HepG2 (cell line): ENCODE measurements around the gene IFI35. TPM values are rescaled to one million over a fixed set of nuclear protein-coding genes. Genes with fewer than 3 reads are reported as not detected.
A peak's percentile ranks its signal among the peaks of the same experiment; 100 is the strongest.

Experiments used
- ARID3A ChIP-seq: IDR thresholded peaks from 2 replicates; pipeline ENCODE4 v1.6.1; 2012; ENCODE audit warnings: low read depth, low read length, improper control_type of control experiment
- ATF7 ChIP-seq, 2 experiments: fragments of 450-650 bp in 1 of 2; sonication (generic) in 1 of 2; formaldehyde crosslinking in 1 of 2; IDR thresholded peaks; 2 replicates each; pipeline versions ENCODE4 v1.4.0 to v1.6.1; 2016 to 2020; ENCODE audit warnings: antibody characterized with exemption in 1 of 2, mild to moderate bottlenecking in 1 of 2, missing genetic modification reagents in 1 of 2
- BATF2 ChIP-seq: sonication (generic); formaldehyde crosslinking; IDR thresholded peaks from 2 replicates; pipeline ENCODE4 v1.8.0; 2022; ENCODE audit warnings: mild to moderate bottlenecking, missing genetic modification reagents, moderate library complexity
- CEBPG ChIP-seq: IDR thresholded peaks from 2 replicates; pipeline ENCODE4 v1.6.1; 2016
- CREB1 ChIP-seq, 2 experiments: fragments of 450-650 bp in 1 of 2; IDR thresholded peaks; 2 replicates each; pipeline ENCODE4 v1.6.1; 2016 to 2017; ENCODE audit warnings: control low read depth in 1 of 2, mild to moderate bottlenecking in 1 of 2, missing compliant biosample characterization in 1 of 2, missing genetic modification characterization in 1 of 2
- HNRNPL ChIP-seq: fragments of 200-400 bp; formaldehyde crosslinking; IDR thresholded peaks from 2 replicates; pipeline ENCODE4 v1.6.1; 2017; ENCODE audit warnings: mild to moderate bottlenecking, low read depth, low read length
- KDM5B ChIP-seq: sonication (generic); formaldehyde crosslinking; IDR thresholded peaks from 2 replicates; pipeline ENCODE4 v1.4.0; 2020; ENCODE audit warnings: missing genetic modification reagents, mild to moderate bottlenecking, borderline replicate concordance
- KLF13 ChIP-seq: sonication (generic); formaldehyde crosslinking; IDR thresholded peaks from 2 replicates; pipeline ENCODE4 v1.4.0; 2020; ENCODE audit warnings: mild to moderate bottlenecking, missing genetic modification reagents
- NR1H2 ChIP-seq: sonication (generic); formaldehyde crosslinking; IDR thresholded peaks from 2 replicates; pipeline ENCODE4 v1.8.1; 2022; ENCODE audit warnings: low read depth, missing genetic modification reagents, borderline replicate concordance
- PAF1 ChIP-seq: IDR thresholded peaks from 2 replicates; pipeline ENCODE4 v1.6.1; 2016; ENCODE audit warnings: missing genetic modification reagents, missing compliant biosample characterization
- PPARG ChIP-seq: conservative IDR thresholded peaks from 2 replicates; pipeline ENCODE4 v1.6.1; 2016; ENCODE audit warnings: missing biosample characterization, missing genetic modification reagents
- RBM39 ChIP-seq: fragments of 200-400 bp; formaldehyde crosslinking; IDR thresholded peaks from one replicate; pipeline ENCODE4 v1.6.1; 2018; ENCODE audit warnings: antibody characterized with exemption, mild to moderate bottlenecking, low read depth, low read length; ENCODE audit not compliant: poor library complexity, severe bottlenecking
- RORA ChIP-seq: sonication (generic); formaldehyde crosslinking; IDR thresholded peaks from 2 replicates; pipeline ENCODE4 v1.5.0; 2020; ENCODE audit warnings: mild to moderate bottlenecking, missing genetic modification reagents, moderate library complexity
- SAFB2 ChIP-seq: sonication (generic); formaldehyde crosslinking; IDR thresholded peaks from 2 replicates; pipeline ENCODE4 v1.5.1; 2020; ENCODE audit warnings: missing genetic modification reagents, low read depth, mild to moderate bottlenecking, borderline replicate concordance
- SPEN ChIP-seq: sonication (generic); formaldehyde crosslinking; IDR thresholded peaks from 2 replicates; pipeline ENCODE4 v1.5.1; 2020; ENCODE audit warnings: low read depth, mild to moderate bottlenecking, missing genetic modification reagents
- WIZ ChIP-seq: sonication (generic); formaldehyde crosslinking; IDR thresholded peaks from 2 replicates; pipeline ENCODE4 v1.5.1; 2020; ENCODE audit warnings: mild to moderate bottlenecking, missing genetic modification reagents
- ZMYM2 ChIP-seq: sonication (generic); formaldehyde crosslinking; IDR thresholded peaks from 2 replicates; pipeline ENCODE4 v1.8.0; 2022; ENCODE audit warnings: mild to moderate bottlenecking, missing genetic modification reagents
- ZNF12 ChIP-seq: sonication (generic); formaldehyde crosslinking; IDR thresholded peaks from 2 replicates; pipeline ENCODE4 v1.5.0; 2020; ENCODE audit warnings: missing genetic modification reagents
- ZNF121 ChIP-seq: sonication (generic); formaldehyde crosslinking; IDR thresholded peaks from 2 replicates; pipeline ENCODE4 v1.5.0; 2020; ENCODE audit warnings: mild to moderate bottlenecking, missing genetic modification reagents
- ZNF225 ChIP-seq: sonication (generic); formaldehyde crosslinking; IDR thresholded peaks from 2 replicates; pipeline ENCODE4 v1.4.0; 2020; ENCODE audit warnings: mild to moderate bottlenecking, missing genetic modification reagents
- ZNF552 ChIP-seq: sonication (generic); formaldehyde crosslinking; IDR thresholded peaks from 2 replicates; pipeline ENCODE4 v1.9.0; 2022; ENCODE audit warnings: missing genetic modification reagents, mild to moderate bottlenecking, borderline replicate concordance
- ZNF639 ChIP-seq: conservative IDR thresholded peaks from 2 replicates; pipeline ENCODE4 v1.6.1; 2018; ENCODE audit warnings: missing genetic modification reagents
- ZNF724P ChIP-seq: sonication (generic); formaldehyde crosslinking; IDR thresholded peaks from 2 replicates; pipeline ENCODE4 v1.8.0; 2022; ENCODE audit warnings: missing genetic modification reagents, borderline replicate concordance
- ZNF83 ChIP-seq: sonication (generic); formaldehyde crosslinking; IDR thresholded peaks from 2 replicates; pipeline ENCODE4 v1.4.0; 2020; ENCODE audit warnings: missing genetic modification reagents, mild to moderate bottlenecking, borderline replicate concordance
- polyA plus RNA-seq, 8 experiments: library from polyadenylated mRNA; depleted of rRNA in 3 of 8; stranded (reverse) in 7 of 8; unstranded in 1 of 8; fragments of >200 nt; fragmentation: Illumina TruSeq in 4 of 8; extraction: Trizol in 4 of 8; gene quantifications; 2 replicates each; pipeline versions ENCODE4 v1.2.1 to v1.2.3, GENCODE V29; 2011 to 2016; ENCODE audit warnings: low read depth in 4 of 8, missing spikeins in 1 of 8, mixed read lengths in 1 of 8; ENCODE audit not compliant: insufficient read depth in 1 of 8
- total RNA-seq, 5 experiments: library from RNA; depleted of rRNA; stranded (reverse); fragments of >200 nt; fragmentation: Illumina TruSeq; extraction: Trizol; gene quantifications; 2 replicates each; pipeline ENCODE4 v1.2.3, GENCODE V29; 2016; ENCODE audit warnings: low read depth in 1 of 5

Gene IFI35
- total and polyA plus RNA-seq, 2 of the 13 experiments (the other 11 are each of a cell fraction or from before 2014, with no cell fraction given), result 28.9 to 38.1 TPM

GRCh38 chr17:43024407-43025289 lies 18.1 kb downstream of the IFI35 start, which contains the start of gene RND2 (continued):
- TF ChIP-seq NR1H2 (CRISPR knock-in tag) (no peak), ZNF639 (CRISPR knock-in tag) (peak; percentile 62; the same call in 1 of the 2 replicates), CEBPG (CRISPR knock-in tag) (0 out of 2 replicates have a peak, but pooled peaks have one; percentile 54), KLF13 (CRISPR knock-in tag) (peak; percentile 64; the same call in 1 of the 2 replicates), ZNF12 (CRISPR knock-in tag) (peak; percentile 55; the same call in 1 of the 2 replicates), PAF1 (CRISPR knock-in tag) (no peak), ZMYM2 (CRISPR knock-in tag) (no peak), ZNF552 (0 out of 2 replicates have a peak, but pooled peaks have one; percentile 65), ARID3A (peak; percentile 41; the same call in 1 of the 2 replicates), RBM39 (peak; percentile 83), SAFB2 (CRISPR knock-in tag) (no peak), ATF7 (IDR thresholded peaks at IDR 0.05) (peak; percentile 90), ATF7 (CRISPR knock-in tag; IDR thresholded peaks at IDR 0.05) (peak; percentile 96), ZNF724P (CRISPR knock-in tag) (no peak), HNRNPL (no peak), ZNF121 (CRISPR knock-in tag) (no peak), ZNF83 (CRISPR knock-in tag) (peak; percentile 91; the same call in 1 of the 2 replicates), RORA (CRISPR knock-in tag) (no peak), KDM5B (CRISPR knock-in tag) (peak; percentile 52; the same call in 1 of the 2 replicates), CREB1 (IDR thresholded peaks at IDR 0.05) (peak; percentile 39; the same call in 1 of the 2 replicates), CREB1 (CRISPR knock-in tag; IDR thresholded peaks at IDR 0.05) (no peak), ZNF225 (CRISPR knock-in tag) (no peak), PPARG (CRISPR knock-in tag) (peak; percentile 67; the same call in 1 of the 2 replicates), BATF2 (CRISPR knock-in tag) (no peak), WIZ (CRISPR knock-in tag) (0 out of 2 replicates have a peak, but pooled peaks have one; percentile 26), SPEN (CRISPR knock-in tag) (peak; percentile 50; the same call in 1 of the 2 replicates)
